GM19193 (cell line): ENCODE measurements around the gene LMAN2.

Source experiments
- POLR2A ChIP-seq: IDR thresholded peaks from 4 replicates; pipeline ENCODE4 v1.6.1; 2011; ENCODE audit not compliant: insufficient read depth, insufficient read length; ENCODE audit errors: extremely low read depth

Gene LMAN2

GRCh38 chr5:177361418-177362291, 10.2 kb upstream of the LMAN2 start:
- no peak for TF ChIP-seq POLR2A

GRCh38 chr5:177359860-177360259, 8.4 kb upstream of the LMAN2 start:
- TF ChIP-seq POLR2A: no peak

GRCh38 chr5:177359451-177359851, 8.0 kb upstream of the LMAN2 start:
- no peak for TF ChIP-seq POLR2A

GRCh38 chr5:177358370-177358819, 6.9 kb upstream of the LMAN2 start:
- no peak for TF ChIP-seq POLR2A

GRCh38 chr5:177357459-177358351, 6.2 kb upstream of the LMAN2 start, which contains the start of gene RGS14:
Gene RGS14 (plus strand): TSS chr5:177357924. CDS start chr5:177358025, 101 bp downstream.
- TF ChIP-seq POLR2A: peak; percentile 75

- TF ChIP-seq POLR2A: no peak
These were observed 5.6 kb upstream of the LMAN2 start for GRCh38 chr5:177357146-177357458.

GRCh38 chr5:177356746-177357145, 5.3 kb upstream of the LMAN2 start:
- no peak for TF ChIP-seq POLR2A

GRCh38 chr5:177355868-177356168, 4.3 kb upstream of the LMAN2 start:
- TF ChIP-seq POLR2A: no peak

GRCh38 chr5:177355162-177355867, 3.8 kb upstream of the LMAN2 start:
- TF ChIP-seq POLR2A: no peak

GRCh38 chr5:177354711-177355110, 3.2 kb upstream of the LMAN2 start:
- no peak for TF ChIP-seq POLR2A

GRCh38 chr5:177354256-177354655, 2.8 kb upstream of the LMAN2 start:
- TF ChIP-seq POLR2A: no peak

- TF ChIP-seq POLR2A: no peak
These were observed 1.6 kb upstream of the LMAN2 start for GRCh38 chr5:177353093-177353492.

GRCh38 chr5:177350776-177351391, 584 bp downstream of the LMAN2 start:
- no peak for TF ChIP-seq POLR2A

- no peak for TF ChIP-seq POLR2A
These were observed 1.7 kb downstream of the LMAN2 start for GRCh38 chr5:177349762-177350161.

- TF ChIP-seq POLR2A: no peak
These were observed 2.2 kb downstream of the LMAN2 start for GRCh38 chr5:177349362-177349647.
